HepG2 (cell line): Measurements from ENCODE around the gene ANXA11. TPM values are rescaled to one million over a fixed set of nuclear protein-coding genes. Genes with fewer than 3 reads are reported as not detected.

Experiments used
- CAMTA2 ChIP-seq: sonication (generic); formaldehyde crosslinking; IDR thresholded peaks from 2 replicates; pipeline ENCODE4 v1.4.0; 2020; ENCODE audit warnings: mild to moderate bottlenecking, missing genetic modification reagents, borderline replicate concordance
- HOXA3 ChIP-seq: sonication (generic); formaldehyde crosslinking; IDR thresholded peaks from 2 replicates; pipeline ENCODE4 v1.5.0; 2020; ENCODE audit warnings: missing genetic modification reagents
- ZNF143 ChIP-seq: sonication (generic); formaldehyde crosslinking; IDR thresholded peaks from 2 replicates; pipeline ENCODE4 v1.4.0; 2020; ENCODE audit warnings: missing genetic modification reagents
- polyA plus RNA-seq, 8 experiments: library from polyadenylated mRNA; depleted of rRNA in 3 of 8; stranded (reverse) in 7 of 8; unstranded in 1 of 8; fragments of >200 nt; fragmentation: Illumina TruSeq in 4 of 8; extraction: Trizol in 4 of 8; gene quantifications; 2 replicates each; pipeline versions ENCODE4 v1.2.1 to v1.2.3, GENCODE V29; 2011 to 2016; ENCODE audit warnings: low read depth in 4 of 8, missing spikeins in 1 of 8, mixed read lengths in 1 of 8; ENCODE audit not compliant: insufficient read depth in 1 of 8
- total RNA-seq, 5 experiments: library from RNA; depleted of rRNA; stranded (reverse); fragments of >200 nt; fragmentation: Illumina TruSeq; extraction: Trizol; gene quantifications; 2 replicates each; pipeline ENCODE4 v1.2.3, GENCODE V29; 2016; ENCODE audit warnings: low read depth in 1 of 5
- TF ChIP-seq, protein P1 (sequence below): sonication (generic); formaldehyde crosslinking; IDR thresholded peaks from 2 replicates; pipeline ENCODE4 v1.4.0; 2020; ENCODE audit warnings: missing genetic modification reagents, mild to moderate bottlenecking, borderline replicate concordance
- TF ChIP-seq, protein P2 (sequence below): sonication (generic); formaldehyde crosslinking; IDR thresholded peaks from 2 replicates; pipeline ENCODE4 v1.9.0; 2022; ENCODE audit warnings: missing genetic modification reagents, mild to moderate bottlenecking, borderline replicate concordance
- TF ChIP-seq, protein P3 (sequence below): sonication (generic); formaldehyde crosslinking; IDR thresholded peaks from 2 replicates; pipeline ENCODE4 v1.5.0; 2020; ENCODE audit warnings: mild to moderate bottlenecking, missing genetic modification reagents, borderline replicate concordance

Gene ANXA11
- total and polyA plus RNA-seq, 2 of the 13 experiments (the other 11 are each of a cell fraction or from before 2014, with no cell fraction given), result 30.6 to 51.5 TPM

- TF ChIP-seq, protein P1, sequence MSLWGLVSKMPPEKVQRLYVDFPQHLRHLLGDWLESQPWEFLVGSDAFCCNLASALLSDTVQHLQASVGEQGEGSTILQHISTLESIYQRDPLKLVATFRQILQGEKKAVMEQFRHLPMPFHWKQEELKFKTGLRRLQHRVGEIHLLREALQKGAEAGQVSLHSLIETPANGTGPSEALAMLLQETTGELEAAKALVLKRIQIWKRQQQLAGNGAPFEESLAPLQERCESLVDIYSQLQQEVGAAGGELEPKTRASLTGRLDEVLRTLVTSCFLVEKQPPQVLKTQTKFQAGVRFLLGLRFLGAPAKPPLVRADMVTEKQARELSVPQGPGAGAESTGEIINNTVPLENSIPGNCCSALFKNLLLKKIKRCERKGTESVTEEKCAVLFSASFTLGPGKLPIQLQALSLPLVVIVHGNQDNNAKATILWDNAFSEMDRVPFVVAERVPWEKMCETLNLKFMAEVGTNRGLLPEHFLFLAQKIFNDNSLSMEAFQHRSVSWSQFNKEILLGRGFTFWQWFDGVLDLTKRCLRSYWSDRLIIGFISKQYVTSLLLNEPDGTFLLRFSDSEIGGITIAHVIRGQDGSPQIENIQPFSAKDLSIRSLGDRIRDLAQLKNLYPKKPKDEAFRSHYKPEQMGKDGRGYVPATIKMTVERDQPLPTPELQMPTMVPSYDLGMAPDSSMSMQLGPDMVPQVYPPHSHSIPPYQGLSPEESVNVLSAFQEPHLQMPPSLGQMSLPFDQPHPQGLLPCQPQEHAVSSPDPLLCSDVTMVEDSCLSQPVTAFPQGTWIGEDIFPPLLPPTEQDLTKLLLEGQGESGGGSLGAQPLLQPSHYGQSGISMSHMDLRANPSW (CRISPR knock-in tag), result no peak
- TF ChIP-seq, protein P2, sequence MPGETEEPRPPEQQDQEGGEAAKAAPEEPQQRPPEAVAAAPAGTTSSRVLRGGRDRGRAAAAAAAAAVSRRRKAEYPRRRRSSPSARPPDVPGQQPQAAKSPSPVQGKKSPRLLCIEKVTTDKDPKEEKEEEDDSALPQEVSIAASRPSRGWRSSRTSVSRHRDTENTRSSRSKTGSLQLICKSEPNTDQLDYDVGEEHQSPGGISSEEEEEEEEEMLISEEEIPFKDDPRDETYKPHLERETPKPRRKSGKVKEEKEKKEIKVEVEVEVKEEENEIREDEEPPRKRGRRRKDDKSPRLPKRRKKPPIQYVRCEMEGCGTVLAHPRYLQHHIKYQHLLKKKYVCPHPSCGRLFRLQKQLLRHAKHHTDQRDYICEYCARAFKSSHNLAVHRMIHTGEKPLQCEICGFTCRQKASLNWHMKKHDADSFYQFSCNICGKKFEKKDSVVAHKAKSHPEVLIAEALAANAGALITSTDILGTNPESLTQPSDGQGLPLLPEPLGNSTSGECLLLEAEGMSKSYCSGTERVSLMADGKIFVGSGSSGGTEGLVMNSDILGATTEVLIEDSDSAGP (CRISPR knock-in tag), result 0 out of 2 replicates have a peak, but pooled peaks have one; percentile 12
- 0 out of 2 replicates have a peak, but pooled peaks have one; percentile 19 for TF ChIP-seq HOXA3
- TF ChIP-seq CAMTA2 (CRISPR knock-in tag), result no peak
- TF ChIP-seq, protein P3, sequence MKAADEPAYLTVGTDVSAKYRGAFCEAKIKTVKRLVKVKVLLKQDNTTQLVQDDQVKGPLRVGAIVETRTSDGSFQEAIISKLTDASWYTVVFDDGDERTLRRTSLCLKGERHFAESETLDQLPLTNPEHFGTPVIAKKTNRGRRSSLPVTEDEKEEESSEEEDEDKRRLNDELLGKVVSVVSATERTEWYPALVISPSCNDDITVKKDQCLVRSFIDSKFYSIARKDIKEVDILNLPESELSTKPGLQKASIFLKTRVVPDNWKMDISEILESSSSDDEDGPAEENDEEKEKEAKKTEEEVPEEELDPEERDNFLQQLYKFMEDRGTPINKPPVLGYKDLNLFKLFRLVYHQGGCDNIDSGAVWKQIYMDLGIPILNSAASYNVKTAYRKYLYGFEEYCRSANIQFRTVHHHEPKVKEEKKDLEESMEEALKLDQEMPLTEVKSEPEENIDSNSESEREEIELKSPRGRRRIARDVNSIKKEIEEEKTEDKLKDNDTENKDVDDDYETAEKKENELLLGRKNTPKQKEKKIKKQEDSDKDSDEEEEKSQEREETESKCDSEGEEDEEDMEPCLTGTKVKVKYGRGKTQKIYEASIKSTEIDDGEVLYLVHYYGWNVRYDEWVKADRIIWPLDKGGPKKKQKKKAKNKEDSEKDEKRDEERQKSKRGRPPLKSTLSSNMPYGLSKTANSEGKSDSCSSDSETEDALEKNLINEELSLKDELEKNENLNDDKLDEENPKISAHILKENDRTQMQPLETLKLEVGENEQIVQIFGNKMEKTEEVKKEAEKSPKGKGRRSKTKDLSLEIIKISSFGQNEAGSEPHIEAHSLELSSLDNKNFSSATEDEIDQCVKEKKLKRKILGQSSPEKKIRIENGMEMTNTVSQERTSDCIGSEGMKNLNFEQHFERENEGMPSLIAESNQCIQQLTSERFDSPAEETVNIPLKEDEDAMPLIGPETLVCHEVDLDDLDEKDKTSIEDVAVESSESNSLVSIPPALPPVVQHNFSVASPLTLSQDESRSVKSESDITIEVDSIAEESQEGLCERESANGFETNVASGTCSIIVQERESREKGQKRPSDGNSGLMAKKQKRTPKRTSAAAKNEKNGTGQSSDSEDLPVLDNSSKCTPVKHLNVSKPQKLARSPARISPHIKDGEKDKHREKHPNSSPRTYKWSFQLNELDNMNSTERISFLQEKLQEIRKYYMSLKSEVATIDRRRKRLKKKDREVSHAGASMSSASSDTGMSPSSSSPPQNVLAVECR (CRISPR knock-in tag), result peak; percentile 20; the same call in 1 of the 2 replicates
- TF ChIP-seq ZNF143 (CRISPR knock-in tag), result no peak
Measured at GRCh38 chr10:80203835-80204676, 1.3 kb downstream of the ANXA11 start (continued).
